ENCODE results near the gene B3GALNT2.
"Not testable (repeated sequence)": the region's sequence is repeated elsewhere in the genome, so short reads cannot be mapped to it uniquely, and the experiment has no call there.

The B3GALNT2 gene

DNA sequence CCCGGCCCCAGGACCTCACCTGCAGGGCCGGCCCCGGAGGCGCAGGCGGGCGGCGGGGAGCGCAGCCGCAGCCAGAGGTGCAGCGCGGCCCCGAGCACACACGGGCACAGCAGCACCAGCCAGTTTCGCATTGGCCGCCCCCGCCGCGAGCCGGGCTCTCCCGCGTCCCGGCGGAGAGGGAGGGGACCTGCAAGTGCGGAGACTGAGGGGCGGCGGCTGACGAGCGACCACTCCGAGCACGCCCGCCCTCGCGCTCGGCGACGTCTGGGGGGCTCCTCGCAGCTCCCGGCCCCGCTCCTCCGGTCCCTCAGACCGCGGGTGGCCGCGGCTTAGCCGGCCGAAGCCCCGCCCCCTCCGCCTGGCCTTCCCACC lies at the start of gene B3GALNT2:
B3GALNT2 (minus strand) TSS at position 331 of the 372 bp plus-strand sequence; CDS start at position 131, 200 bp downstream.
- no peak for DNase-seq

DNA sequence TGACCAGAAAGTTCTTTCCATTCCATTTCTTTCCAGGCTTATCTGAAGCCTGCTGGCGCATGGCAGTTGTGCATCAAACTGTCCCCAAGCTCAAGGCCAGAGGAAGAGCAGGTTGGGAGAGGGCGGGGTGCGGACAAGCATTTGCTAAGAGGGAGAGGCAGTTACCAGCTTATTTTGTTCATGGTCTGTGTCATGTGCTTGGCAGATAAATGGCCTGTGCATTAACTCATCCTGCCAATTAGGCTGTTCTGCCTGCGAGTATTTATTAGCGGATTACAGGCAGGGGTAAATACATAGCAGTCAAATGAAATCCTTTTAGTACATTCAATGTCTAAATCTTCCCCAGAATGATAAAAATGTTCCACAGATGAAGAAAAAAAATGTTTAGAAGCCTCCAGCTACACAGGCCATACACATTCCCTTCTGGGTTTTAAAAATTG lies 48.9 kb upstream of the B3GALNT2 start:
- no peak for DNase-seq

DNA sequence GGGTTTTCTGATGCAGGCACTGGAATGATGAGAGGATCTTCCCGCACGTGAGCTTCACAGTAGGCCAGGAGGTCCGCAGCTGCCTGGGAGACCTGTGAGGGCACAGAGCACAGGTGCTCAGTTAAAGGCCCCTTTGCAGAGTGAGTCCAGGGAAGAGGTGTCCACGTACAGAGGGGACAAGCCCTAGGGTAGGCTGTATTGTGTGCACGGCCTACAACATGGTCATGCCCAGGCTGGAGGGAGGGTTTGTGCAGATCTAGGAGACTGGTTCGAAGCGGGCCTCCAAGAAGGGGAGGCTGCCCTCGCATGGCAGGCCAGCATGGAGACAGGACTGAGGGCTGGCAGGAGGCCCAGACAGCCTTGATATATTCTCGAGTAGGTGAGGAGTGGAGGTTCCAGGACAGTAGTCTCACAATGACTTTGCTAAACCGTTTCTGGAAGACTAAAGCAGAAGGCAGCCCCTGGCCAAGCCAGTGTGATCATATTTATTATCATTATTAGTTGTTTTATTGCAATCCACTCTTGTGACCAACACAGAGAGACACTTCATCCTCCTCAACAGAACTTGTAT lies 48.0 kb upstream of the B3GALNT2 start:
- DNase-seq, result no peak

DNA sequence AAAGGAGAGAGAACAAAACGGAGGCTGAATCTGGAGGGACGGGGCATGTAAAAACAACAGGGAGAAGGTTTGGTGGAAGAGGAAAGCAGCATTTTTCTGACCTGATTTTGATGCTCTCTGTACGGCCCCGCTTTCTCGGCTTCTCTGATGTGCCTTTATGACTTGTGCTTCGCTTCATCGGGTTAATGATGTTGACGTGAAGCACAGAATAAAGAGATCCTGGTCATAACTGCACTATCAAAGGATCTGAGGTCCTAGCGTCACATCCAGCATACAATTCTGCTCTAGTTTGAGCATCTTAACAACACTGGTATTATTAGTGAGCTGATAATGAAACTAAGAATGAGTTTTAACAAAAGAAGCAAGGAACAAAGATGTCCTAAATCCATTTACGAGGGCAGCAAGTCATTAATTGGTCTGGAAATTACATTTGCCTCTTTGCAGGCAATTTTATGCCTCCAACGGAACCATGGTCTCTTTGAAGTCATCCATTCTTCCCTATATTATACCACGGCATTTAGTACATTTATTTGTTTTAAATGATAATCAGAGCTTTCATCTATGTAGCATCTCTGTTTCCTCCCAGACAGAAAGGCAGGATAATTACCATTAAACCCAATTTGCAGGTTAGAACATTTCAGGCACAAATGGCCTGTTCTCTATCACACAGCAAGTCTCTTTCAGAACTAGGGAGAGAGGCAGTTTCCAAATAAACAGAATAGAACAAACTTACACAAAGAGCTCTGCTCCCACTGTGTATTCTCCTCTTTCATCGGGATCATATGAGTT lies 45.3 kb upstream of the B3GALNT2 start:
- no peak for DNase-seq

- DNase-seq, result not testable (repeated sequence)
These were observed 42.3 kb upstream of the B3GALNT2 start for GRCh38 chr1:235546369-235547155.

- no peak for DNase-seq
These were observed 41.2 kb upstream of the B3GALNT2 start for GRCh38 chr1:235545292-235545930.

DNA sequence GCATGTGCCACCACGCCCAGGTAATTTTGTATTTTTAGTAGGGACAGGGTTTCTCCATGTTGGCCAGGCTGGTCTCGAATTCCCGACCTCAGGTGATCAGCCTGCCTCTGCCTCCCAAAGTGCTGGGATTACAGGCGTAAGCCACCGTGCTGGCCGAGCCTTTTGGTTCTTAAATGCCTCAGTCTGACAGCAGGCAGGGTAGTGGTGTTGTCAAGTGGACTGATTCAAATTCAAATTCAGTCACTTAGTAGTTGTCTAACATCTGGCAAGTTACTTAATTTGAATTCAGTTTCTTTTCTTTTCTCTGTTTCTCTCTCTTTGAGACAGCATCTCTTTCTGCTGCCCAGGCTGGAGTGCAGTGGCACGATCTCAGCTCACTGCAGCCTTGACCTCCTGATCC lies 38.6 kb upstream of the B3GALNT2 start:
- DNase-seq, result not testable (repeated sequence)

DNA sequence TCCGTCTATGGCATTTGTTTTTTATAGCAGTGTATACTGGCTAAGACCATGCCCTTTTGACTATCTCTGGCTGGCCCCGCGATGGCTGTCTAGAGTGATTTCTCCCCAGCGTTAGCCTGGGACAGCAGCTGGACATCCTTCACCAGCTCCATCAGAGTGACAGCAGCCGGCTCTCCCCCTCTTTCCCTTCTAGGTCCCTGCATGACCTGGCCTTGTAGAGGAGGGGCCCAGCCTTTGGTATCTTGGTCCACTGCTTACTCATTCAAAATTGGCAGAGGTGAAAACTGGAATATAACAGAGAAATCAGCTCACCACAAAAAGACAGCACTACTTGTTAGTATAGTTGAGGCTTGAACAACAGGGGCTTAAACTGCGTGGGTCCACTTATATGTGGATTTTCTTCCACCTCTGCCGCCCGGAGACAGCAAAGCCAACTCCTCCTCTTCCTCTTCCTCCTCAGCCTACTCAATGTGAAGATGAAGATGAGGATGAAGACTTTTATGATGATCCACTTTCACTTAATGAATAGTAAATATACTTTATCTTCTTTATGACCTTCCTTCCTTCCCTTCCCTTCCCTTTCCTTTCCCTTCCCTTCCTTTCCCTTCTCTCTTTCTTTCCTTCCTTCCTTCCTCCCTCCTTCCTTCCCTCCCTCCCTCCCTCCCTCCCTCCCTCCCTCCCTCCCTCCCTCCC lies 29.4 kb upstream of the B3GALNT2 start:
- no peak for DNase-seq

- DNase-seq, result no peak
These were observed 28.1 kb upstream of the B3GALNT2 start for GRCh38 chr1:235532360-235532759.

DNA sequence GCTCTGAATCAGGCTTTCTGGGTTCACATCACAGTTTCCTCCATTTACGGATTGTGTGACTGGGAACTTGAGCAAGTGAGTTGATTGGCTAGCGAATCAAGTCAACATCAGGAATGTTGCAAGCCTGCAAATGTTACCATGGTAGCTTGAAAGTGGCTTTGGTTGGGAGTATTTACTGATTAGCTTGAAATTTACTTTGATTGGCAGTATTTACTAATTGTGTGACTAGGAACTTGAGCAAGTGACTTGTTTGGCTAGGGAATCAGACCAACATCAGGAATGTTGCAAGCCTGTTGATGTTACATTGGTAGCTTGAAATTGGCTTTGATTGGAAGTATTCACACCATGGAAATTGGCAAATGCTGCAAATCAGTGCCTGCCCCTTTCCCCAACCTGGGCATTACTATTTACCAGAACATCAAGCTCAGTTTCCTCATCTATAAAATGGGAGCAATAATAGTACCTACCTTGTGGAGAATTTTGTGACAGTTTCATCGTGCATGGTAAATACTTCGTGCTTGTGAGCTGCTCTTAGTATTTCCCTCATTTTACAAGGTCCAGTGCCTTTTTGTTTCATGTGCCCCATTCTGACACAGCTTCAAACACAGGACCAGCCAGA lies 23.1 kb upstream of the B3GALNT2 start:
- DNase-seq, result no peak

DNA sequence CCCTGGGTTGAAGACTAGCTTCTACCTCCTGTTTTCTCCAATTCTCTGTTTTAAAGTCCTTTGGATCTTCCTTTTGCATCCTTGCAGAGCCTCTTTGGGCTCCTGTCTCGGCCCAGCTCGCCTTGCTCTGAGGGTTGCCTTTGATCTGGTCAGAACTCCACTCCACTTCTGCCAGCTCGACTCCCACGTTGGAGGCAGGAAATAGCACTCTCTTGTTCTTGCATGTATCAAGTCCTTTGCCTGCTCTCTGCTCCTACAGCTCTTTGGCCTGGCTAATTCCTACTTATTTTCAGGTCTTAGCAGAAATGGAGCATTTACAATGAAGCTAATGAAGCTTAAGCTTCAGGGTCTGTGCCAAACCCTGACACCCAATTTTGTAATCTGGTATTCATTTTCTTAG lies 21.1 kb upstream of the B3GALNT2 start:
- no peak for DNase-seq

DNA sequence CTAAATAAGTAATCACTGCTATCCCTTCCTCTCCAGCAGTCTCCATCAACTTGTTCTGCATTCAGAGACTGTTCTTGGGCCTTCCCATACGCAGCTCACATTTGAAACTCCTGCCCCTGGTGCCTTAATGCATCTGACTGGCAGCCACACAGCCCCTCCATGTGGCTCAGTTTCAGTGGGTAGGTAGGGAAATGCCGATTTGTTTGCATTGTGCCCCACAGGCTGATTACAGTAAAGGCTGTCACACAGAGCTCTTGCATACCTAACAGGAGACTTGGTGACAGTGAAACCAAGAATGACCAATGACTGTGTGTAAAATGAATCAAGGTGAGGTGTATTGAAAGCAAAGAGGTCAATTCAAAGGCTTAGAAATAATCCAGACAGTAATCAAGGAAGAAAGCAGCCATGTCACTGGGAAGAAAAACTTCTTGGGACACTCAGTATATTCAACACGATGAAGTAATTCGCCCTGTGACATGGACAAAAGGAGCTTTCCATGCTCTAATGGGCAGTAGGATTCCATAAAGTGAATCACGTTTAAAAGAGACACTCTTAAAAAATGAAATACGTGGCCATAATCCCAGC lies 12.7 kb upstream of the B3GALNT2 start:
- no peak for DNase-seq

- DNase-seq, result no peak
These were observed 11.7 kb upstream of the B3GALNT2 start for GRCh38 chr1:235515844-235516512.

GRCh38 chr1:235513495-235514366 lies 9.5 kb upstream of the B3GALNT2 start:
- peak; percentile 30 for DNase-seq

DNA sequence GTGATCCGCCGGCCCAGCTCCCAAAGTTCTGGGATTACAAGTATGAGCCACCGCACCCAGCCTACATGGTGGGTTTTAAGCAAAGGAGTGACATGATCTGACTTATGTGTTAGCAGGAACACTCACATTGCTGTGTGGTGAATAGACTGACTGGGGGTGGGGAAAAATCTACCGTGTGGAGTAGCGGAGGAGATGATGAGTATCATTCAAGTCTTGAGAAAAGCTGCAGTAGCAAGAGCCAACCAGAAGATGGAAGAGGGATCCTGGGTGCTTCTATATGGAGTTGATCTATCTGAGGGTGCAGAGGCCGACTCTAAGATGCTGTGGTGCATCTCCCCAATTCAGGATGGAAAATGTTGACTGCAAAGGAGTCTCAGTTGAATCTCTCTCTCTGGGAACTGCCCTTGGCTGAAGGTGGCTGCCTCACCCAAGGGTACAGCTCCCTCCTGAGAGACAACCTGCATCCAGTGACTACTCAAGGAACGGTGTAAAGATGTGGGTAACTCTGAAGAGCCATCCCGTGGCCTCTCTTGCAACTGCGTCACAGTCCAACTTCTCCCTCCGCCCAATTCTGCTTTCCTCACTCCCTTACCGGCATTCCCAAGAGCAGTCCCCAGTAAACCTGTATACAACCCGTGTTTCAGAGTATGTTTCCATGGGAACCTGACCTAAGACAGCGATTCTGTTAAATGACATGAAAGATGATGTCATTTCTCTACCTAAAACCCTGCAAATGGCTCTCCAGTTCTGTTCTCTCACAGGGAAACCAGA lies 7.4 kb upstream of the B3GALNT2 start:
- DNase-seq, result no peak

GRCh38 chr1:235510823-235511222 lies 6.6 kb upstream of the B3GALNT2 start:
- no peak for DNase-seq

DNA sequence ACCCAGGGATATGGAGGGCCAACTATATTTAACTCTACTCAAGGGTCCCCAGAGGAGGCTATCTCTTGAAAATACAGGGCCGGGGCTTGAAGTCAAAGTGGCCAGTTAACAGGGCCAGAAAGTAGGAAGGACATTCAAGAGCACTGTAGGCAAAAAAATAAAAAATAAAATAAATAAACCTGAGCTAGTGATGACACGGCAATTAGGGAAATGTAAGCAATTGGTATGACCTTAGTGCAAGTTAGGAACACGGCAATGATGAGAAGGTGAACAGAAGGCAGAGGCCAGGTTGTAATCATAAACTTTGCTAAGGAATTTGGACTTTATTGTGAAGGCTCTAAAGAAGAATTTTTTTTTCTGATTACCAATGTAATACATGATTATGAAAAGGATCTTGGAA lies 3.4 kb upstream of the B3GALNT2 start:
- DNase-seq, result no peak

- peak; percentile 98 for DNase-seq
These were observed 406 bp upstream of the B3GALNT2 start for GRCh38 chr1:235504494-235505222.

All from SHP77 treated with DMSO at 0.1 percent for 48 hours (cell line).